ENCODE results near the gene CYB561D2.

Gene CYB561D2

GRCh38 chr3:50351323-50351697, 648 bp downstream of the CYB561D2 start:
- TF ChIP-seq CTCF (conservative IDR thresholded peaks at IDR 0.05; ENCODE audit: control insufficient read depth, insufficient read depth, low read depth, low read length) = no peak
- no peak for DNase-seq (ENCODE audit: low read depth)
- peak overlapping the region; percentile 92 for H3K4me3 ChIP-seq (ENCODE audit: control insufficient read depth, low read depth, low read length)

GRCh38 chr3:50352781-50353180, 2.1 kb downstream of the CYB561D2 start:
- peak; percentile 43 for DNase-seq (ENCODE audit: low read depth)
- TF ChIP-seq CTCF (conservative IDR thresholded peaks at IDR 0.05; ENCODE audit: control insufficient read depth, insufficient read depth, low read depth, low read length) = peak; percentile 31
- no peak overlapping the region for H3K4me3 ChIP-seq (ENCODE audit: control insufficient read depth, low read depth, low read length)

GRCh38 chr3:50353245-50354004, 2.8 kb downstream of the CYB561D2 start:
- no peak for TF ChIP-seq CTCF (conservative IDR thresholded peaks at IDR 0.05; ENCODE audit: control insufficient read depth, insufficient read depth, low read depth, low read length)
- no peak for DNase-seq (ENCODE audit: low read depth)
- no peak overlapping the region for H3K4me3 ChIP-seq (ENCODE audit: control insufficient read depth, low read depth, low read length)

GRCh38 chr3:50354186-50354764, 3.6 kb downstream of the CYB561D2 start:
- no peak for DNase-seq (ENCODE audit: low read depth)
- H3K4me3 ChIP-seq (ENCODE audit: control insufficient read depth, low read depth, low read length) = no peak overlapping the region
- TF ChIP-seq CTCF (conservative IDR thresholded peaks at IDR 0.05; ENCODE audit: control insufficient read depth, insufficient read depth, low read depth, low read length) = no peak

GRCh38 chr3:50354850-50355249, 4.2 kb downstream of the CYB561D2 start:
- H3K4me3 ChIP-seq (ENCODE audit: control insufficient read depth, low read depth, low read length) = no peak overlapping the region
- no peak for DNase-seq (ENCODE audit: low read depth)
- no peak for TF ChIP-seq CTCF (conservative IDR thresholded peaks at IDR 0.05; ENCODE audit: control insufficient read depth, insufficient read depth, low read depth, low read length)

- DNase-seq (ENCODE audit: low read depth) = no peak
- H3K4me3 ChIP-seq (ENCODE audit: control insufficient read depth, low read depth, low read length) = peak overlapping the region; percentile 82
- no peak for TF ChIP-seq CTCF (conservative IDR thresholded peaks at IDR 0.05; ENCODE audit: control insufficient read depth, insufficient read depth, low read depth, low read length)
Observed at GRCh38 chr3:50355829-50356552, 5.3 kb downstream of the CYB561D2 start.

Measured in fibroblast of mammary gland (primary cell).